GM21526 (cell line): ENCODE data around the gene ARL8A.
"Not testable (repeated sequence)": the region's sequence is repeated elsewhere in the genome, so short reads cannot be mapped to it uniquely, and the experiment has no call there.

Experiments
- ATAC-seq: cut with Tn5 transposase; IDR thresholded peaks from one replicate; pipeline ENCODE4 v1.9.1; 2021; ENCODE audit warnings: moderate library complexity; ENCODE audit not compliant: unreplicated experiment, low FRiP score

Gene ARL8A

GRCh38 chr1:202159534-202160371 lies 15.2 kb upstream of the ARL8A start:
- ATAC-seq: no peak

- no peak for ATAC-seq
These were observed 14.4 kb upstream of the ARL8A start for GRCh38 chr1:202158810-202159533.

- no peak for ATAC-seq
These were observed 13.4 kb upstream of the ARL8A start for GRCh38 chr1:202157945-202158344.

- no peak for ATAC-seq
These were observed 12.1 kb upstream of the ARL8A start for GRCh38 chr1:202156590-202156989.

- no peak for ATAC-seq
These were observed 11.0 kb upstream of the ARL8A start for GRCh38 chr1:202155478-202156021.

DNA sequence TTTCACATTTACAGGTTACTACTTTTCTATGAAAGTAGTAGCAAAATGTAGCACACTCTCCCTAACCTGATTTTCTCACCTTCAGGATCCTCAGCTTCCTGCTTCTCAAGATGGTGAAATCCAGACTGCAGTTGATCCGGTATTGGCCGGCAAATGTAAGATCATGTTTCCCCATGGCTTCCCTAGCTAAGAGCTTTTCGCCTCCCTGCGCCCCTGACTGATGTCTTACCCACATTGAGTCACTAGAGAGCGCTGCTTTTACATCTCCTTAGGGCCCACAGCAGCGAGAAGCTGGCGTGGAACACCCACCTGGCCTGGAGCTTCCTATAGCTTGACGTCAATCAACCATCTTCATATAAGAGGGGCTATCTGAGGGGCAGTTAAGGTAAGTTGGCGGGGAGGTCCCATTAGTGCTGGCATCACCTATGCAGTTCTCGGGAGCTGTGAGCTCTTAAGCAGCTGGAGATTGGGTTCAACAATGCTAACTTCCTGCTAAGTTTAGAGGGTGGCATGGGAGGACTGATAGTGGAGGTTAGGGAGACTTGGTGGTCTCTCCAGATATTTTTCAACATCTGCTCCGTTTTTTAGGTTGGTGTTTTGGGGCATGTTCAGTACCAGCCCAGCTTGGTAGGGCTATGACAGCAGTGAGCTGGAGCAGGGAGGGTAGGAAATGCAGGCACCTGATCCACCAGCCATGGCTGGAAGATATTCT lies 10.4 kb upstream of the ARL8A start:
- no peak for ATAC-seq

DNA sequence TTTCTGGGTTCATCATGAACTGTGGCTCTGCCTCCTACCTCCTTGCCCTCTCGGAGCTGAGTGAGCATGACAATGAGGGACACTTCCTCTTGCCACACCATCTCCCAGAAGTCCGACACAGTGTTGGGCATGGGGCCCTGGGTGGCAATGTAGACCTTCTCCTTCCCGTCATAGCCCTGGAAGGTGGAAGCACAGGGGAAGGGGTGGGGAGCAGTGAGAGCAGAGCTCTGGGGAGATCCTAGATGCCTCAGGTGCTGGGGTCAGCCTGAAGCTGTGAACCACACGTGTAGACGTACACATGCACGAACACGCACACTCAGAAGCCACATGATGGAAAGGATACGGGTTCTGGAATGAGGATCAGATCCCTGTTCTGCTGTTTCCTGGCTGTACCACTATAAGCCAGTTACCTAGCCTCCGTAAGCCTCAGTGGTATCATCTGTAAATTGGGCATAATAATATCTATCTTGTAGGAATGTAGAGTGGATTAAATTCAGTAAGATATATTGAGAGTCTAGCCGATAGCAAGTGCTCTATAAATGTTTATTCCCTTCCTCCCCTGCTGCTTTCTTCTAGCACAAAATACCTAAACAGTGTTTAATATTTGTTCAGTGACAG lies 9.7 kb upstream of the ARL8A start:
- ATAC-seq: no peak

DNA sequence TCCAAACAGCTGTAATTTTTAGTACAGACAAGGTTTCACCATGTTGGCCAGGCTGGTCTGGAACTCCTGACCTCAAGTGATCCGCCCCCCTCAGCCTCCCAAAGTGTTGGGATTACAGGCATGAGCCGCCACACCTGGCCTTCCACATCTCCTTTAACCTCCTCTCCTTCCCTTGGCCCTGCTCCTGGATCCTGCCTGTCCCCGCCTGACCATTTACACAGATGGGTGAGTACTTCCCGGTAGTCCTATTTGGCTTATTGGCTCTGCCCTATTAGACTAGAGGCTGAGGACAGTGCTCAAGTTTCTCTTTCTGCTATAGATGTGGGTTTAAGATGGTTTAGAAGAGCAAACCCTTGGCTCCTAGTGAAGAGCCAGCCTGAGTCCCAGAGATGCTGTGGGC lies 8.7 kb upstream of the ARL8A start:
- no peak for ATAC-seq

DNA sequence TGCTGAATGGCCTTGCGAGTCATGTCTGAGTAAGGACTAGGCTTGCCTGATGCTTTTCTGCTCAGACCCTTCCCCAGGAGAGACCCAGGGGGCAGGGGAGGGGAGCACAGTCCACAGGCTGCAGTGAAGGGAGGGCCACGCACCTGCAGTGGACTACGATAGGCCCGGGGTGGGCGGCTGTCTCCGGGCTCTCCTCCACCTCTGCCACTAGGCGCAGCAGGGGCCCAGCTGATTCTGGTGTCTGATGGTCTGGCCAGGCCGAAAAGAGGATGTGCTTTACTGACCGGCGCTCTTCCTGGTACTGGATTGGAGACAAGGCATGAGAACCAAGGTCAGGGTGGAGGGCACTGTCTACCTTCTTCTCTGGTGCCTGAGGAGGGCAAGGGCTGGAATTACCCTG lies 7.9 kb upstream of the ARL8A start:
- no peak for ATAC-seq

DNA sequence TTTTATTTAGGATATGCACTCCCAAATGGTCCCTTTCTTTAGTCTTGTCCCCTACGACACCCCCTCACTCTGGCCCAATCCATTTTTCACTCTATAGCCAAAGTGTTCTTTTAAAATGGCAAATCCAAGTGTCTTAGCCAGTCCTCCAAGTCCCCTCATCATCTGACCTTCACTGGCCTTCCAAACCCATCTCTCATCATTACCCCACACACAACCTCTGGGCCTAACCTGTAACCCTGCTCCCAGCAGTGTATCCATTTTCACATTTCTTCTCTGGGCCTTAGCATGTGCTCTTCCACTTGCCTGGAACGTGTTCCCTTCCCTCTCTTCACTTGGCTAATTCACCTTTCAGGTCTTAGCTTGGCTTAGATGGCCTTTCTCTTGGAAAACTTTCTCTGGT lies 6.5 kb upstream of the ARL8A start:
- no peak for ATAC-seq

DNA sequence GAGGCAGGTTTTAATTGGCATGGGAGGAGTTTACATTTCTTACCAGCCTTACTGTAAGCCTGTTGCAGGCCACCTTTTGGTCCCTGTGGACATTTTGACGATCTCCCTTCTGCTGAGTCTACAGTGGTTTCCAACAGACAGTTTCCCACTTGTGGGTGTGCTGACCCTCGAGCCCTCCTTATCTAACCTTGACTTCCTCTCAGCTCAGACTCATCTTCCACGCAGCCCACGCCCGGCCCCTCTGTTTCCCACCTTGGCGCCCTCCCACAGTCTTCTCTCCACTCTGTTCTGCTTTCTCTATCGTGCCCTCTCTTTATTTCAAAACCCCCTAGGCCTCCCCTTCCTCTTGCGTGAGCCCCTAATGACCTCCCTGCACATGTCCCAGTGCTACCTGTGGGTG lies 6.1 kb upstream of the ARL8A start:
- no peak for ATAC-seq

DNA sequence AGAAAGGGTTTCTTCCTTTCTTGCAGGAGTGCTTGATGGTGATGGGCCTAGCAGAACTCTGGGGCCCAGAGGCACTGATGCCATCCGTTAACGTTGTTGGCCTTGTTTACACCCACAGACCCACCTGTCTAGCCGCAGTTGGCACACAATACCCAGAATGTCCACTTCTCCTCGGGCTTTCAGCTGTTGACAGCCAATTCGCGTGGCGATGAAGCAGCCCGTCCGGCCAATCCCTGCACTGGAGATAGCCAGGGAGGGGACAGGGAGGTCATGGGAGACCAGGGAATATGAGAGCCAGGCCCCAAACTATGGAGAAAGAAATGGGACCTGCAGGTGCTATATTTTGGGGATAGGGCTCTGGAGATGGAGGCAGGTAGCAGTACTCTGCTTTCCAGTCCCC lies 5.7 kb upstream of the ARL8A start:
- ATAC-seq: no peak

GRCh38 chr1:202149566-202149965 lies 5.0 kb upstream of the ARL8A start:
- ATAC-seq: no peak

- ATAC-seq: no peak
These were observed 3.9 kb upstream of the ARL8A start for GRCh38 chr1:202148391-202148790.

GRCh38 chr1:202146993-202147392 lies 2.5 kb upstream of the ARL8A start:
- no peak for ATAC-seq

GRCh38 chr1:202146279-202146678 lies 1.7 kb upstream of the ARL8A start:
- no peak for ATAC-seq

GRCh38 chr1:202145744-202146140 lies 1.2 kb upstream of the ARL8A start:
- ATAC-seq: not testable (repeated sequence)

DNA sequence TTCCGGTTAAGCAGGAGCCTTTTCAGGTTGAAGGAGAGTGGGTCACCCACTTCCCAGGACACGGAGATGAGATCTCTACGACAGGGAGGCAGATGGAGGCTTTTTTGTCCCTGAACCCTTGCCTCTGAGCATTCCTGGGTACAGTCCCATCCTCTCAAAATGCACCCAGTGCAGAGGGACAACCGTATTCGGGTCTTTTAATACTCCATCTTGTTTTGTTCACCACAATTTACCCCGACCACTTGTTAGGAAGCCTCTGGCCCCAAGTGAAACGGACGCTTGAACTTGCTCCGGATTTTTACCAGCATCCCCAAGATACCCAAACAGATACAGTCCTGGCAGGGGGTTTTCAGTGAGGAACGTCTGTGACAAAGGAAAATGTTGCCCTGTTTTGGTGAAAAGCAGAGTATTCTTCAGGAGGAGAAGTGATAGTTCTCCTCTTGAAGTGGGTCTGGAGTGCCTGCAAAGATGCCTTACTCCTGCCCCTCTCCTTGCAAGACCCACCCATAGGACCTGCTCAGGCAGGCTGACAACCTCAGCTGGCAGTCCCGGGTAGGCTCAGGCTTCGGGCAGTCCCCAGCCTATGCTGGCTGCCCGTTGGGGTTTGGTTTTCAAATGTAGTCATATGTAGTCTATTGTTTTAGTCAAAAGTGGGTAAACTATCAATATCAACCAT lies 669 bp upstream of the ARL8A start:
- ATAC-seq: no peak

- peak; percentile 33 for ATAC-seq
These were observed 652 bp downstream of the ARL8A start for GRCh38 chr1:202143768-202144401.
